IPS-18c (cell line): ENCODE data around the gene PDPK1.

ENCODE experiments used
- H3K4me3 ChIP-seq: 2 replicates; pipeline ENCODE4 v1.7.0; 2013; ENCODE audit warnings: low read depth, mild to moderate bottlenecking, low read length, moderate library complexity; ENCODE audit not compliant: insufficient read depth
- H3K9me3 ChIP-seq: one replicate; pipeline ENCODE4 v1.6.1; 2013; ENCODE audit warnings: mild to moderate bottlenecking, low read length, moderate library complexity; ENCODE audit not compliant: control insufficient read depth, insufficient read depth

PDPK1 gene

DNA sequence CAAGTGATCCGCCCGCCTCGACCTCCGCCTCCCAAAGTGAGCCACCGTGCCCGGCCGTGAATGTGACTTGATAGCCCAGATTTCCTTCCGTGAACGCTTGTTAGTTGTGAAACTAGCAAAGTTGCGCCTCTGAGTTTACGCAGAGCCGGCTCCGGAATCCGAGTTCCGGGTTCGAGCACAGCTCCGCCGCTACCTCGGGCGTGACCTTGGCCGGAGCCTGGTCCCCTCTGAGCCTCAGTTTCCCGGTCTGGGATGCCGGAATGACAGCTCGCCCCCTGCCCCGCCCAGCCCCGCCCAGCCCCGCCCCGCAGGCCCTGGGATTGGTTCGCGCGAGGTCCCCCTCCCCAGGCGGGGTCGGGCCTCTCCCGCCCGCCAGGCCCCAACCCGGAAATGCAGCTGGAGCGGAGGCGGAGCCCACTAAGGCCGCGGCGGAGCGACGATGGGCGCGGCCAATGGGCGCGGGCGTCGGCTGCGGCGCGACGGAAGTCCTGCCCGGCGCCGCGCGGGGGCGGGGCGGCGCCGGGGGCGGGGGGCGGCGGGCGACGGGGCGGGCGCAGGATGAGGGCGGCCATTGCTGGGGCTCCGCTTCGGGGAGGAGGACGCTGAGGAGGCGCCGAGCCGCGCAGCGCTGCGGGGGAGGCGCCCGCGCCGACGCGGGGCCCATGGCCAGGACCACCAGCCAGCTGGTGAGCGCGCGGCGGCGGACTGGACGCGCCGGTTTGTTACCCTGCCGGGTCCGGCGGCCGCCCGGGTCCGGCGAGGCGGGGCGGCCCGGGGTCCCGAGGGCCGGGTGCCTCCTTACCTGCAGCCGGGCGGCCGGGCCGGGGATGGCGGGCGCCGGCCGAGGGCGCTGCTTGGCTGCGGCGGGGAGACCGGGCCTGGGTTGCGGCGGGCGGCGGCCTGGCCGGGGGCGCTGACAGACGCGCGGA, at the start of gene PDPK1:
TSS of gene PDPK1 (plus strand) at position 571 of the 929 bp plus-strand sequence. CDS start at position 663, 92 bp downstream.
- H3K4me3 ChIP-seq = peak within 1 kb of the TSS; percentile 59
- H3K9me3 ChIP-seq = no peaks in the 10 kb centered on the region

DNA sequence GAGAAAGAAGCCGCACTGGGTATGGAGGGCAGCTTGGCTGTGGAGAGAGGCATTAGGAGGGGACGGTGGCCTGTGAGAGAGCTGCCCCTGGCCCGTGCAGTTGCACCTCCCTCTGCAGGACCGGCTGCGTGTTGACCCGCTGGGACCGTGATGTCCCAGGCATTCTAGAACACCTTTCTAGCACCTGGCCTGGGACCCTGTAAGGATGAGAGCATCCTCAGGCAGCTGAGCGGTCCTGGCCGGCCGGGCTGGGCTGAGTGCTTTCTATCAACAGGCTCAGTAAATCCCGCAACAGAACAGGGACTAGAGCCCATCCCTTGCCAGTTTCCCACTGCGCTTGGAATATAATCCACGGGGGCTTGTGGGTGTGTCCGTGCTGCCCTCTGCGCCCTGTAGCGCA, 48.2 kb upstream of the PDPK1 start:
- Histone ChIP-seq H3K9me3 (no peaks in the 10 kb centered on the region), H3K4me3 (no peak overlapping the region)

DNA sequence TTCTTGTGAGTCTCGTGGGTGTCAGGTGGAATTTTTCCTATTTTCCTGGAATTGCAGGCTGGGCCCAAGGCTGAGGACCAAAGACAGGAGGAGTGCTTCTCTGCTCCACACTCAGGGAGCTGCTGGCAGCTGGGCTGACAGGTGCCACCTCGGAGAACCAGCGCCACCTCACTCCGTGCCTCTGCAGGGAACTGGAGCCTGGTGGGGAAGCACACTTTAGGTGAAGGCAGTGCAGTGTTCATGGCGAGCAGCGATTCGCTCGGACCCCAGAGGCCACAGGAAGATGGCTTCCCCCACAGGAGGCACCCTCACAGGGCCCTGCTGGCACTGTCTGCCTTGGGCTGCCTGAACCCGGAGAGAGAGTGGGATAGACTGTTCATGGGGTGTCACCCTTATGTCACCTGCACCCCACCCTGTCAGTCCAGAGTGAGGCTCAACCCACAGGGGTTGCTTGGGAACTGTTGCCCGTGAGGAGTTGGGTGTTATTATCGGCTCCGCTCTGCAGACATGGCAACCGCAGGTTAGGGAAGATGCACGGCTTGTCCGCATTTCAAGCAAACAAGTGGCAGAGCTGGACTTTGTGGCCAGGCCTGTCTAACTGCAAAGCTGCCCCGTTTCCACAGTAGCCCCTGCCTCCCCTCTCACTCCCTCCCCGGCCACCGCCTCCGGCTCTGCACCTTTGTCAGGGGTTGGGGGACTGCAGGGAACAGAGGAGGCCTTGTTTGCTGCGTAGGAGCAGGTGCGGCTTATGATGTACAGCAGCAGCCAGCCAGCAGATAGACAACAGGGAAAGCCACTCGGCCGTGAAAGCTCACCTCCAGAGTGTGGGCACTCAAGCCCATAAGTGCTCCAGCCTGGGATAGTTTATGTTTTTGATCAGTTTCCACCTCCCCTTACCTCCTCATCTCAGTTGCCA, 47.4 kb upstream of the PDPK1 start:
- no peaks in the 10 kb centered on the region for H3K9me3 ChIP-seq
- H3K4me3 ChIP-seq = no peak overlapping the region

DNA sequence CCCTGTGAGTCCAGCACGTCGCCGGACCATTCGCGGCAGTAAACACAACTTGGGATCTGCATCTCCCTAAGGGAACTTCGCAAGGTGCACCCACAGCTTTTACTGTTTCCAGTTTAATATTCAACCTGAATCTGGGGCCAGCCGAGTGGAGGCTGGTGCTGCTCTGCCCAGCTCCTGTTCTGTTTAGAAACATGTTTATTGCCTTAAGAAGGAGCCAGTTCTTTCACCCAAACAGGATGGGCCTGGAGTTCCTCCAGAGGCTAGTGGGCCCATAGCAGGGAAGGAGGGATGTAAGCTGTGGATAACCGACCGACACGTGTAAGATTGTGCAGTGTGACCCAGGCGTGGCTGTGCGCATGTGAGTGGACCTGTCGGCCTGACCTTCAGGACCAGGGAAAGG, 45.5 kb upstream of the PDPK1 start:
- Histone ChIP-seq H3K9me3 (no peaks in the 10 kb centered on the region), H3K4me3 (no peak overlapping the region)

DNA sequence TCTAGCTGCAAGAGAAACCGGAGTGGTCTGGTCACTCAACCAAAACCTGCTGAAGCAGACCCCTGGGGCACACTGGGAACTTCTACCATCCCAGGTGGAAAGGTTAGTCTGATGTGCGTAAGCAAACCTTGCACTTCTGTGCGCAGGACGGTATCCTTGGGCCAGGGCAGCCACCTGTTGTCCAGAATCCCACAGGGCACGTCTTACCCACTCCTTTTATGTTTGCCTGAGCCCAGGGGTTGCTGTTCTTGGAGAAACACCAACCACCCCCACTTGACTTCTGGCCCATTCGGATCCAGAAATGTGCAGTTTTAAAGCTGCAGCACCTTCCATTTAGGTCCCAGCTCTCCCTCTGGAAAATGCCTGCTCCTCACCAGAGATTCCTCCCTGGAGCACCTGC, 44.2 kb upstream of the PDPK1 start:
- H3K9me3 ChIP-seq = no peaks in the 10 kb centered on the region
- H3K4me3 ChIP-seq = no peak overlapping the region

DNA sequence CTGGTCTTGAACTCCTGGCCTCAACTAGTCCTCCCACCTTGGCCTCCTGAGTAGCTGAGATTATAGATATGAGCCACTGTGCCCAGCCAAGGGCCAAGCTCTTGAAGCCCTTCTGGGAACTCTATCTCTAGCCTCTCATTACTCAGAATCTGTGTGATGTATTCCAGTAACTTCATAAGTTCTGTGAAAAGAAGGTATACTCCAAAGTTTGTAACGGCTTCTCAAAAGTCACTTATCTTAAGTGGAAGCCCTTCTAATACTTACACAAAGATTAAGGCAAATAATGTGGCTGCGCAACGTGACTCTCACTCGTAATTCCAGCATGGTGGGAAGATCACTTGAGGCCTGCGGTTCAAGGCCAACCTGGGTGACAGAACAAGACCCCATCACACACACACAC, 43.2 kb upstream of the PDPK1 start:
- Histone ChIP-seq H3K4me3 (no peak overlapping the region), H3K9me3 (no peaks in the 10 kb centered on the region)

DNA sequence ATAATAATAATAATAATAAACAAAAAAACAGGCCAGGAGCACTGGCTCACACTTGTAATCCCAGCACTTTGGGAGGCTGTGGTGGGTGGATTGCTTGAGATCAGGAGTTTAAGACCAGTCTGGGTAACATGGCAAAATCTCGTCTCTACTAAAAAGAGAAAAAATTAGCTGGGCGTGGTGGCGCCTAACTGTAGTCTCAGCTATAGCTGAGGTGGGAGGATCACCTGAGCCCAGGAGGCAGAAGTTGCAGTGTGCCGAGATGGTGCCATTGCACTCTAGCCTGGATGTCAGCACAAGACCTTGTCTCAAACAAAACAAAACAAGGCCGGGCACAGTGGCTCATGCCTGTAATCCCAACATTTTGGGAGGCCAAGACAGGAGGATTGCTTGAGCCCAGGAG, 42.8 kb upstream of the PDPK1 start:
- Histone ChIP-seq H3K4me3 (no peak overlapping the region), H3K9me3 (no peaks in the 10 kb centered on the region)

DNA sequence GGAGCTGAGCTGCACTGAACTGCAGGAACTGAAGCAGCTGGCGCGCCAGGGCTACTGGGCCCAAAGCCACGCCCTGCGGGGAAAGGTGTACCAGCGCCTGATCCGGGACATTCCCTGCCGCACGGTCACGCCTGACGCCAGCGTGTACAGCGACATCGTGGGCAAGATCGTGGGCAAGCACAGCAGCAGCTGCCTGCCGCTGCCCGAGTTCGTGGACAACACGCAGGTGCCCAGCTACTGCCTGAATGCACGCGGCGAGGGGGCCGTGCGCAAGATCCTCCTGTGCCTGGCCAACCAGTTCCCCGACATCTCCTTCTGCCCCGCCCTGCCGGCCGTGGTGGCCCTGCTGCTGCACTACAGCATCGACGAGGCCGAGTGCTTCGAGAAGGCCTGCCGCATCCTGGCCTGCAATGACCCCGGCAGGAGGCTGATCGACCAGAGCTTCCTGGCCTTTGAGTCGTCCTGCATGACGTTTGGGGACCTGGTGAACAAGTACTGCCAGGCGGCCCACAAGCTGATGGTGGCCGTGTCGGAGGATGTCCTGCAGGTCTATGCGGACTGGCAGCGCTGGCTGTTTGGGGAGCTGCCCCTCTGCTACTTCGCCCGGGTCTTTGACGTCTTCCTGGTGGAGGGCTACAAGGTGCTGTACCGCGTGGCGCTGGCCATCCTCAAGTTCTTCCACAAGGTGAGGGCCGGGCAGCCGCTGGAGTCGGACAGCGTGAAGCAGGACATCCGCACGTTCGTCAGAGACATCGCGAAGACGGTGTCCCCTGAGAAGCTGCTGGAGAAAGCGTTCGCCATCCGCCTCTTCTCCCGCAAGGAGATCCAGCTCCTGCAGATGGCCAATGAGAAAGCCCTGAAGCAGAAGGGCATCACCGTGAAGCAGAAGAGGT, 41.4 kb upstream of the PDPK1 start:
- H3K4me3 ChIP-seq = no peak overlapping the region
- no peaks in the 10 kb centered on the region for H3K9me3 ChIP-seq

DNA sequence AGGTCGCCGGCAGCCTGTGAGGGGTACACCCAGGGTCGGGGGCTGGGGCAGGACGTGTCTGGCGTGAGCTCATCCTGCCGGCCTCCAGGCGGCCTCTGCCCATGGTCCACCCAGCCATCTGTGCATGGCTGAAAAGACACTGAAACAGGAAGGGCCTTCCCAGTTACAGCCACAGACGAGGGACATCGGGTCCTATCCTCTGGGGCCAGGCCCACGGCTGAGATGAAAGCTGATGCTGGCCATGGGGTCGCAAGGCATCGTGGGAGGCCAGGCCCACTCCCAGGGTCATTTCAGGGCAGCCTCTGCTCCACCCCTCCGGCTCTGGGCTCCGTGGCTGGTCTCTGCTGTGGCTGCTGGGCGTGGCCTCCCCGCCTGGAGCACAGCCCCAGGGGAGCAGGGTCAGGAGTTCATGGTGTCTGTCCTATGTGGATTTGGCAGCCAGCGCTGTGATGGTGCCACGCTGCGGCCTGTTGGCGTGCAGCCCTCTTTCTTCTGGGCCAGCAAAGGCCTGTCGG, 40.6 kb upstream of the PDPK1 start:
- Histone ChIP-seq H3K4me3 (no peak overlapping the region), H3K9me3 (no peaks in the 10 kb centered on the region)

DNA sequence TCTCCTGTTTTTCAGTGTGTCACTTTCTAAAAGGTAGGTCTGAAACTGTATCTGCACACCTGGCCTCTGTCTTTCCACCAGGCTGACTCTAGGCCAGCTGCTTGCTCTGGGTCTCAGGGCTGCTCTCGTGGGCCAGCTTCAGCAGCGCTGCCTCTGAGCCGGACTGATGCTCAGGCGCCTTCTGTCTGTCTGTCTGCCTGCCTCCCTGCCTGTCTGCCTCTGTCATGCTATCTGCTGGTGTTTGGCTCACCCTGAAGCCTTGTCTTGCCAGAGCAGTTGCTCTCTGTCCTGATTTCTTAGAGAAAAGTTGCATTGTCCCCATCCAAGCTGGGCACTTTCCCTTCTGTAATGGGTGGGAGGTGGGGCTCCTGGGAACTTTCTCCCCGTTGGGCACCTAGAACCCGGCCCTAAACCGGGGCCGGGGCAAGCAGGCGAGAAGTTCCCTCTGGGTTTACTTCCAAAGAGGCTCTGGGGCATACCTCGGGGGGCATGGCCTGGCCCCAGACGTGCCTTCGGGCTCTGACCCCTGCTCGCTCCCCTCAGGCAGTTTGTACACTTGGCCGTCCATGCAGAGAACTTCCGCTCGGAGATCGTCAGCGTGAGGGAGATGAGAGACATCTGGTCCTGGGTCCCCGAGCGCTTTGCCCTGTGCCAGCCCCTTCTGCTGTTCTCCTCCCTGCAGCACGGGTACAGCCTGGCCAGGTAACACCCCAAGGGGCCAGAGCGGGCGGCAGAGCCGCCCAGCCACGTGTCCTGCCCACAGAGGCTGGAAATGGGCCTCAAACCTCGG, 39.9 kb upstream of the PDPK1 start:
- Histone ChIP-seq H3K9me3 (no peaks in the 10 kb centered on the region), H3K4me3 (no peak overlapping the region)

DNA sequence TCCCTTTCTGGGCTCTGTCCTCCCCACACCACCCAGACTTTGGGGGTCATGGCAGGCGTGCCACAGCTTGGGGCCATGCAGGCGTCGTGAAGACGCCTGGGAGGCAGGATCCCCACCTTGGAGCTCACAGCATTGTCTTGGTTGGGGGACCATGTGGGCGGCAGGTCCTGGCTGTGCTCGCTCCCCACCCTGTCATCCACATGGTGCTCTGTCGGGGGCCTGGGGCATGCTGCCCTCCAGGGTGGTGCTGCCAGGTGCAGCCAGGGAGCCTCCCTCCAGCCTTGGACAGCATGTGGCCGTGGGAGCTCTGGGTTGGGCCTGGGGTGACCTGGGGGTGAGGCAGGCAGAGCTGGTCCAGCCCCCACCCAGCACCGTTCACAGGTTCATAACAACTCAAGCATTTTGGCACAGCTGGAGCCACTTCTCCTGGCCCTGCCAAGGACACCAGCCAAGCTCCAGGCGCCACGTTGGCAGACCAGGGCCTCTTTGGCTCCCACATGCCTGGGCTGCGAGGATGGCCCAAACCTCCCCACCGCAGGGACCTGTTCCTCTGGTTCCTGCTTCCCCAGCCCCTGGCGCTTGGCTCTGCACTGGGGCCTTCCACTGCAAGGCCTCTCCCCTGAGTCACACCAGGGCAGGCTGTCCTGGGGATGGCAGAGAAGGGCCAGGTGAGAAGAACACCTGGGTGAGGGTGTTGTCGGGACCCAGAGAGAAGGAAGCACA, 39.1 kb upstream of the PDPK1 start:
- Histone ChIP-seq H3K4me3 (no peak overlapping the region), H3K9me3 (no peaks in the 10 kb centered on the region)

DNA sequence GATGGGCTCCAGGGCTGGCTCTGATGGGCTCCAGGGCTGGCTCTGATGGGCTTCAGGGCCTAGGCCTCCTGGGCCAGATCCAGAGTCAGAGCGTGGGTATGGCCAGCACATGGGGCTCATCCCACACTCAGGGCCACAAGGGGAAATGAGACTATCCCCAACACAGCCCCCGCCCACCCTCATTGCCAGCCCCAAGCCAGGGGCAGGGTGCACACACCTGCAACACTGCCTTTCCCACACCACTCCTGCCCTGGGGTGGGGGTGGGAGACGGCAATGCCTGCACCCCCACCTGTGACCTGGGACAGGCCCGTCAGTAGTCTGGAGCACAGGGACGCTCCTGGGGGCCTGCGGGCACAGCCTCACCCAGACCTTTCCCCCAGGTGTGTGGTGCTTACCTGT, 38.4 kb upstream of the PDPK1 start:
- Histone ChIP-seq H3K4me3 (no peak overlapping the region), H3K9me3 (no peaks in the 10 kb centered on the region)

DNA sequence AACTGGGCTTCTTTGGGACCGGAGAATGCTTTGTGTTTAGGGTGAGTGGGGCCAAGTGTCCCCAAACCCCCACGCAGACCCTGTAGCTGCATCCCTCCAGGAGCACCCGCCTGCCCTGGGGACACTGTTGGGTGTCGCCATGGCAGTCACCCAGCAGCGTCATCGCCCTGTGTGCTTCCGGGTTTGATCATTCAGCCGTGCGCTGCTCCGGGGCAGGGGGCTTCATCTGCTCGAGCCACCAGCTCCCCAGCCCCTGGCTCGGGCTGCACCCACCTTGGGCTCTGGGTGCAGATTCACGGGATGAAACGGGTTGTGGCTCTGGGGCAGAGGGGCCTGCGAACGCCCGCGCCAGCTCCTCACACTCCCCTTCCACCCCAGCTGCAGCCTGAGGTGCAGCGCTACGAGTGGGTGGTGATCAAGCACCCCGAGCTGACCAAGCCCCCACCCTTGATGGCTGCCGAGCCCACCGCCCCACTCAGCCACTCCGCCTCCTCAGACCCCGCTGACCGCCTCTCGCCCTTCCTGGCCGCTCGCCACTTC, 37.9 kb upstream of the PDPK1 start:
- Histone ChIP-seq H3K9me3 (no peaks in the 10 kb centered on the region), H3K4me3 (no peak overlapping the region)

DNA sequence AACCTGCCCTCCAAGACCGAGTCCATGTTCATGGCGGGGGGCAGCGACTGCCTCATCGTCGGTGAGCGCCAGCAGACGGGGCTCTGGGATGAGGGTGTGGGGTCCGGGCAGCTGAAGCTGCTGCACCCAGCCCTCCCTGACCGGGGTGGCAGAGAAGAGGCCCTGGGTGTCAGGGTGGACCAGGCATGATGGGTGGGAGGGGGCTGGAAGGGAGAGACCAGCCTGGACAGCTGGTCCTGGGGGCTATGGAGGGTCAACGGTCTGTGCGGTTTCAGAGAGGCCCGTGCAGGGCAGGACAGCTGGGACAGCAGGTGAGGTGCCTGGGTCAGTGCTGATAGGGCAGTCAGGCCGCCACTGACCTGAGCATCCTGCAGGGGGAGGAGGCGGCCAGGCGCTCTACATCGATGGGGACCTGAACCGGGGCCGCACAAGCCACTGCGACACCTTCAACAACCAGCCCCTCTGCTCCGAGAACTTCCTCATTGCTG, 37.3 kb upstream of the PDPK1 start:
- no peak overlapping the region for H3K4me3 ChIP-seq

More for the DNA sequence above, 37.3 kb upstream of the PDPK1 start:
- no peaks in the 10 kb centered on the region for H3K9me3 ChIP-seq
